Measurements from ENCODE around the gene NTPCR. TPM values are rescaled to one million over a fixed set of nuclear protein-coding genes. Genes with fewer than 3 reads are reported as not detected.

The NTPCR gene
- total RNA-seq, 1 donor from 2014 or later: 54.5 TPM

DNA sequence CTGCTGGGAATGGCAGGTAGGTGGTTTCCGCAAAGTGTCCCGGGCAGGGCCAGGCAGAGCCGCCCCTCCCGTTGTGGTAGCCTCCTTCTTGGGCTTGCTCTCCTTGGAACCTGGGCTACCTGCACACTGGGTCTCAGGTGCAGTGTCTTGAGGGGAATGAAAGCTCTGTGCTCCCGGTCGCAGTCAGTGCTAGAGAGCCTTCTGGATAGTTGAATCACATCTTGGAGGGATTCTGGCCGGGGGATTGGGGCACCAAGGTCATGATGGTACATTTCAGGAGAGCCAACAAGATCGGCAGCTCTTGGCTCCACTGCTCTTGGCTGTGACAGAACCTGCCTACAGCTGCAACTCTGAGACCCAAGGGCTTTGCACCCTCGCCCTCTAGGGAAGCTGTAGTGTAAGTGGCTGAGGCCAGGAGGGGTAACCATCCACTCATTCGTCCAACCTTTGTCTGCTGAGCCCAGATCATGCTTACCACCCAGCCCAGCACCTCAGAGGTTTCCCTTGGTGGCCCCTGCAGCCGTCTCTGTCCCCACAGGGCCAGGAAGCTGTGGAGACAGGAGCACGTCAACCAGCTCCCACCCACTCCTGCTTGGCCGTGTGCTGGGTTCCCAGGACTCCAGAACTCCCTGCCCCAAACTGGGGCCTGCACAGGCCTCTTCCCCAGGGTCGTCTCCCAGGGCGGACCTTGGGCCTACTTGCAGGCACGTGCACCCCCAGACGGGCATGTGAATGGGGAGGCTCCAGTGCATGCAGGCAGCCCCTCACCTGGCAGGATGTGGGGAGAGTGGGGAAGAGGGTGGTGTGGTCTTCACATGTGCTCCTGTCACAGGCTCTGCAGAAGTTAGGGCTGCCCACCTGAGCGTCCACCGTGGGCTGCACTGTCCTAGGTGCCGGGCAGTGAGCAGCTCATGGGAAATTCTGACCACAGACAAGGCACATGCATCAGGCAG lies 40.0 kb downstream of the NTPCR start:
- Histone ChIP-seq H3K4me2 (ENCODE audit: low read length) (no peak overlapping the region), H4K20me1 (ENCODE audit: insufficient read depth, low read length) (no peaks in the 10 kb centered on the region), H3K9me3 (ENCODE audit: insufficient read depth, low read depth, low read length) (peaks cover 4% of the 10 kb centered on the region), H3K4me1 (ENCODE audit: insufficient read depth, low read length) (peaks cover 14% of the 10 kb centered on the region), H3K27ac (ENCODE audit: low read depth, low read length) (no peak overlapping the region), H3K9ac (ENCODE audit: low read length) (no peak overlapping the region), H3K4me3 (ENCODE audit: insufficient read depth, low read depth, low read length) (no peak overlapping the region), H3K79me2 (ENCODE audit: insufficient read depth, low read length) (no peaks in the 10 kb centered on the region), H3K36me3 (ENCODE audit: insufficient read depth, low read length) (peaks cover 2% of the 10 kb centered on the region), H3K27me3 (ENCODE audit: insufficient read depth, low read length) (no peaks in the 10 kb centered on the region), H2AFZ (ENCODE audit: low read depth, low read length) (no peak overlapping the region)
- FAIRE-seq: no peak
- no peak for DNase-seq (ENCODE audit: low read depth)
- TF ChIP-seq EZH2 (IDR thresholded peaks at IDR 0.05; ENCODE audit: insufficient read depth, low read length) (no peak), CTCF (IDR thresholded peaks at IDR 0.05; ENCODE audit: insufficient read depth, low read depth, low read length) (no peak)
- H3K4me3 Mint-ChIP-seq (ENCODE audit: unreplicated experiment): no peak overlapping the region
- H3K4me1 Mint-ChIP-seq (ENCODE audit: low read depth, unreplicated experiment): peaks cover 8% of the 10 kb centered on the region
- H3K9me3 Mint-ChIP-seq (ENCODE audit: unreplicated experiment): peaks cover 23% of the 10 kb centered on the region
- no peaks in the 10 kb centered on the region for H3K27me3 Mint-ChIP-seq (ENCODE audit: low read depth, unreplicated experiment)
- H3K36me3 Mint-ChIP-seq (ENCODE audit: low read depth, unreplicated experiment): peaks cover 53% of the 10 kb centered on the region
- H3K27ac Mint-ChIP-seq (ENCODE audit: unreplicated experiment): no peak overlapping the region

DNA sequence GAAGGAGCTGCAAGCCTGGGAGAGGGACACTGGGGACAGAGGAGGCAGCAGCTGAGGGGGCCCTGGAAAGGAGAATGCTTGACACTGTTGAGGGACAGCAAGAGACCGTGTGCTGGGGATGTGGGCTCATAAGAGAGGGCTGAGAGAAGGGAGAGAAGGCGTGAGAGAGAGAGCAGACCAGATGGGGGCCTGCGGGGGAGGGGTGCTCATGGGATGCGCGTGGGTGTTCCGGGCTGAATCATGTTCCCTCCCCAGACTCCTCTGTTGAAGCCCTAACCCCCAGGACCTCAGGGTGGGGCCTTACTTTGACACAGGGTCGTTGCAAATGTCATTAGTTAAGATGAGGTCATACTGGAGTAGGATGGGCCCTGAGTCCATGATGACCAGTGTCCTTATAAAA lies 40.8 kb downstream of the NTPCR start:
- Histone ChIP-seq H3K4me1 (ENCODE audit: insufficient read depth, low read length) (peaks cover 14% of the 10 kb centered on the region), H3K4me3 (ENCODE audit: insufficient read depth, low read depth, low read length) (no peak overlapping the region), H3K9me3 (ENCODE audit: insufficient read depth, low read depth, low read length) (peaks cover 4% of the 10 kb centered on the region), H4K20me1 (ENCODE audit: insufficient read depth, low read length) (no peaks in the 10 kb centered on the region), H3K27ac (ENCODE audit: low read depth, low read length) (no peak overlapping the region), H2AFZ (ENCODE audit: low read depth, low read length) (no peak overlapping the region), H3K27me3 (ENCODE audit: insufficient read depth, low read length) (no peaks in the 10 kb centered on the region), H3K79me2 (ENCODE audit: insufficient read depth, low read length) (no peaks in the 10 kb centered on the region), H3K4me2 (ENCODE audit: low read length) (no peak overlapping the region), H3K36me3 (ENCODE audit: insufficient read depth, low read length) (peaks cover 2% of the 10 kb centered on the region), H3K9ac (ENCODE audit: low read length) (no peak overlapping the region)
- Mint-ChIP-seq H3K9me3 (ENCODE audit: unreplicated experiment) (peaks cover 23% of the 10 kb centered on the region), H3K4me1 (ENCODE audit: low read depth, unreplicated experiment) (peaks cover 8% of the 10 kb centered on the region), H3K36me3 (ENCODE audit: low read depth, unreplicated experiment) (peaks cover 52% of the 10 kb centered on the region), H3K27ac (ENCODE audit: unreplicated experiment) (no peak overlapping the region), H3K4me3 (ENCODE audit: unreplicated experiment) (no peak overlapping the region), H3K27me3 (ENCODE audit: low read depth, unreplicated experiment) (no peaks in the 10 kb centered on the region)
- FAIRE-seq: no peak
- DNase-seq (ENCODE audit: low read depth): no peak
- TF ChIP-seq CTCF (IDR thresholded peaks at IDR 0.05; ENCODE audit: insufficient read depth, low read depth, low read length) (no peak), EZH2 (IDR thresholded peaks at IDR 0.05; ENCODE audit: insufficient read depth, low read length) (no peak)

GRCh38 chr1:232992227-232992626 lies 41.8 kb downstream of the NTPCR start:
- TF ChIP-seq EZH2 (IDR thresholded peaks at IDR 0.05; ENCODE audit: insufficient read depth, low read length) (no peak), CTCF (IDR thresholded peaks at IDR 0.05; ENCODE audit: insufficient read depth, low read depth, low read length) (no peak)
- Mint-ChIP-seq H3K27me3 (ENCODE audit: low read depth, unreplicated experiment) (no peaks in the 10 kb centered on the region), H3K9me3 (ENCODE audit: unreplicated experiment) (peaks cover 23% of the 10 kb centered on the region), H3K36me3 (ENCODE audit: low read depth, unreplicated experiment) (peaks cover 58% of the 10 kb centered on the region), H3K4me1 (ENCODE audit: low read depth, unreplicated experiment) (peaks cover 8% of the 10 kb centered on the region), H3K27ac (ENCODE audit: unreplicated experiment) (no peak overlapping the region), H3K4me3 (ENCODE audit: unreplicated experiment) (no peak overlapping the region)
- no peak overlapping the region for H3K9ac ChIP-seq (ENCODE audit: low read length)
- no peaks in the 10 kb centered on the region for H3K27me3 ChIP-seq (ENCODE audit: insufficient read depth, low read length)
- peaks cover 6% of the 10 kb centered on the region for H3K36me3 ChIP-seq (ENCODE audit: insufficient read depth, low read length)
- no peak for DNase-seq (ENCODE audit: low read depth)
- H3K9me3 ChIP-seq (ENCODE audit: insufficient read depth, low read depth, low read length): peaks cover 4% of the 10 kb centered on the region
- H3K4me2 ChIP-seq (ENCODE audit: low read length): no peak overlapping the region
- H3K27ac ChIP-seq (ENCODE audit: low read depth, low read length): no peak overlapping the region
- no peak overlapping the region for H3K4me3 ChIP-seq (ENCODE audit: insufficient read depth, low read depth, low read length)
- no peaks in the 10 kb centered on the region for H3K79me2 ChIP-seq (ENCODE audit: insufficient read depth, low read length)
- no peaks in the 10 kb centered on the region for H4K20me1 ChIP-seq (ENCODE audit: insufficient read depth, low read length)
- no peak overlapping the region for H2AFZ ChIP-seq (ENCODE audit: low read depth, low read length)
- FAIRE-seq: no peak
- peaks cover 14% of the 10 kb centered on the region for H3K4me1 ChIP-seq (ENCODE audit: insufficient read depth, low read length)
